Activated CD4-positive, alpha-beta T cell treated with anti-CD3 and anti-CD28 coated beads for 36 hours (primary cell): ENCODE measurements around the gene SEL1L2. TPM values are rescaled to one million over a fixed set of nuclear protein-coding genes. Genes with fewer than 3 reads are reported as not detected.
A peak's percentile ranks its signal among the peaks of the same experiment; 100 is the strongest.
"Not testable (repeated sequence)": the region's sequence is repeated elsewhere in the genome, so short reads cannot be mapped to it uniquely, and the experiment has no call there.

Source experiments
- ATAC-seq: fragments of 200-7000 bp; cut with Tn5 transposase; one replicate; pipeline ENCODE4 v1.10.0; 2021; ENCODE audit warnings: mild to moderate bottlenecking, moderate library complexity
- CTCF ChIA-PET: fragments of 350-600 bp; sonication (Branson Sonifier 250); formaldehyde crosslinking; loops from one replicate; lab custom pipeline; 2021; ENCODE audit warnings: antibody characterized with exemption; lab: Charles Lee
- POLR2A ChIA-PET: fragments of 350-600 bp; sonication (Branson Sonifier 250); formaldehyde crosslinking; loops from one replicate; lab custom pipeline; 2021; ENCODE audit warnings: antibody characterized with exemption, inconsistent platforms; lab: Charles Lee
- DNase-seq: peaks from one replicate; pipeline ENCODE4 v3.0.0-alpha.2; 2020
- H3K27ac Mint-ChIP-seq: one replicate; pipeline ENCODE4 v1.8.0; 2021; ENCODE audit warnings: mixed read lengths
- H3K27me3 Mint-ChIP-seq: one replicate; pipeline ENCODE4 v1.8.0; 2021; ENCODE audit warnings: mixed read lengths
- H3K36me3 Mint-ChIP-seq: one replicate; pipeline ENCODE4 v1.8.0; 2021; ENCODE audit warnings: low read depth, mixed read lengths
- H3K4me1 Mint-ChIP-seq: one replicate; pipeline ENCODE4 v1.8.0; 2021; ENCODE audit warnings: mixed read lengths
- H3K4me3 Mint-ChIP-seq: one replicate; pipeline ENCODE4 v1.8.0; 2021; ENCODE audit warnings: mild to moderate bottlenecking, moderate library complexity, mixed read lengths
- H3K9me3 Mint-ChIP-seq: one replicate; pipeline ENCODE4 v1.8.0; 2021; ENCODE audit warnings: low read depth, mixed read lengths
- intact Hi-C, 2 experiments: fragments of 100-400 bp; cut with DNase I in 1 of 2; cut with micrococcal nuclease in 1 of 2; formaldehyde crosslinking; loops; one replicate each; pipeline versions ENCODE4 v1.14.2 to v1.15.1; 2022 to 2024; cut with DNase I, micrococcal nuclease
- total RNA-seq, 2 experiments: library from RNA; stranded (reverse); gene quantifications; one replicate each; pipeline ENCODE4 v1.2.3, GENCODE V29; 2021

The SEL1L2 gene
- total RNA-seq, 2 experiments from 2014 or later: not detected

DNA sequence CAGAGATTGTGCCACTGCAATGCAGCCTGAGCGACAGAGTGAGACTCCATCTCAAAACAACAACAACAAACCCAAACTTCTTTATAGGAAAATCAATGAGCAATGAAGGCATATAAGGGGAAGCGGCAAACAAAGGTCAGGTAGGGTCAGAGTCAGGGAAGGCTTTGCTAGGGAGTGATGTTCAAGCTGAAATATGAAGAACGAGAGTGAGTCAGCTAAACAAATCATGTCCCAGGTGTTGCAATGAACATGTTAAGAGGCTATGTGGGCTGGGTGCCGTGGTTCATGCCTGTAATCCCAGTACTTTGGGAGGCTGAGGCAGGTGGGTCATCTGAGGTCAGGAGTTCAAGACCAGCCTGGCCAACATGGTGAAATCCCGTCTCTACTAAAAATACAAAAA is 1.5 kb upstream of the SEL1L2 start:
- peaks cover 11% of the 10 kb centered on the region for H3K27me3 Mint-ChIP-seq
- H3K4me1 Mint-ChIP-seq, POLR2A ChIA-PET, H3K36me3 Mint-ChIP-seq, intact Hi-C loops, H3K9me3 Mint-ChIP-seq, ATAC-seq, DNase-seq, H3K4me3 Mint-ChIP-seq, H3K27ac Mint-ChIP-seq: not testable (repeated sequence)
- CTCF ChIA-PET: interaction anchor here (1.2 kb wide), 1 partner anchor 19 kb away, joined by 3 read pairs; no protein-coding TSS in a partner anchor

- Mint-ChIP-seq H3K27ac (no peak overlapping the region), H3K36me3 (peaks cover 4% of the 10 kb centered on the region), H3K4me1 (peaks cover 3% of the 10 kb centered on the region), H3K4me3 (no peak overlapping the region), H3K9me3 (peaks cover 6% of the 10 kb centered on the region), H3K27me3 (peaks cover 5% of the 10 kb centered on the region)
- ChIA-PET CTCF (interaction anchor here (1.2 kb wide), 1 partner anchor 19 kb away, joined by 3 read pairs; no protein-coding TSS in a partner anchor), POLR2A (no interaction called here)
- intact Hi-C loops: no loop called here
- no peak for ATAC-seq
- DNase-seq: no peak
Measured at GRCh38 chr20:13991311-13991710, 897 bp upstream of the SEL1L2 start.

GRCh38 chr20:13984211-13984610 is 6.2 kb downstream of the SEL1L2 start:
- Mint-ChIP-seq H3K27ac (no peak overlapping the region), H3K27me3 (no peaks in the 10 kb centered on the region), H3K36me3 (no peaks in the 10 kb centered on the region), H3K4me1 (no peaks in the 10 kb centered on the region), H3K4me3 (no peak overlapping the region), H3K9me3 (peaks cover 2% of the 10 kb centered on the region)
- CTCF ChIA-PET: no interaction called here
- POLR2A ChIA-PET: interaction anchor here (0.6 kb wide), 1 partner anchor 95 kb away, joined by 3 read pairs; no protein-coding TSS in a partner anchor
- ATAC-seq (no peak), DNase-seq (no peak)
- intact Hi-C loops: no loop called here

DNA sequence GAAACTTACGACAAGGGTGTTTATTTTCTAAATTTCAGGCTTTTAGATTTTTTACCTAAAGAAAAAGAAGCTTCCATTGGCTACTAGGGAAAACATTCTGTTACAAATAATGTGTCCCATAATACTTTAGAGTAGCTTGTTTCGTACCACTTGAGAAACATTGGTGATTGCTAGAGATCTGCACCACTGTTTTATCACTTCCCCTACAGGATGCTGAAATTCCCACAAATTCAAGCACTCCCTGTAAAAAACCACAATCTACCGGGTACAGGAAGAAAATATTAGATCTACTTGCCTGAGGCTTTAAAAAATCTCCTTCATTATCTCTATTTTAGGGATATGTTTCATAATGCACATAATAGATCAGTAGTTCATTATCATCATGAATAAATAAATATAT is 29.9 kb downstream of the SEL1L2 start:
- ATAC-seq: no peak
- DNase-seq: no peak
- Mint-ChIP-seq H3K27ac (no peak overlapping the region), H3K4me1 (no peaks in the 10 kb centered on the region), H3K4me3 (no peak overlapping the region), H3K9me3 (peaks cover 1% of the 10 kb centered on the region), H3K27me3 (no peaks in the 10 kb centered on the region), H3K36me3 (no peaks in the 10 kb centered on the region)
- ChIA-PET CTCF (no interaction called here), POLR2A (no interaction called here)
- intact Hi-C loops: no loop called here

DNA sequence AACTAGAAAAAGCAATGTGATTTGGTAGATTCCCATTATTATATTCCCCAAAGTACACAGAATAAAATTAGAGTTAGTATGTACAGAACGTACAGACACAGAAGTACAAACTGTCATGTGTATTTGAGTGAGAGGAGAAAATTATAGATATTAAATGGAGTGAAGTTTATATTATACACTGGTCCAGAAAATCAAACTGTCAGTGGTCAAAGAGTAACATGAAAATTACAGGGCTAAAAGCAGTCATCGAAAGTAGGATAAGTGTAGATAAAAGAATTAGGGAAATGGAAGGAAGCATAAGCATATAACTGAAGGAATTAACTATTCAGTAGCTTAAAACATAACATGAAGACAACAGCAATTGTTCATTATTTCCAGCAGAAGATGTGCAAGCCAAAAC is 30.3 kb downstream of the SEL1L2 start:
- ATAC-seq (no peak), DNase-seq (no peak)
- intact Hi-C loops: no loop called here
- POLR2A ChIA-PET: no interaction called here
- Mint-ChIP-seq H3K27ac (no peak overlapping the region), H3K9me3 (peaks cover 1% of the 10 kb centered on the region), H3K36me3 (no peaks in the 10 kb centered on the region), H3K4me1 (no peaks in the 10 kb centered on the region), H3K27me3 (no peaks in the 10 kb centered on the region), H3K4me3 (no peak overlapping the region)
- CTCF ChIA-PET: no interaction called here

- intact Hi-C loops: no loop called here
- Mint-ChIP-seq H3K27me3 (peaks cover 1% of the 10 kb centered on the region), H3K27ac (no peak overlapping the region), H3K36me3 (no peaks in the 10 kb centered on the region), H3K4me1 (no peaks in the 10 kb centered on the region), H3K9me3 (peaks cover 9% of the 10 kb centered on the region), H3K4me3 (no peak overlapping the region)
- ChIA-PET CTCF (interaction anchor here (0.6 to 0.9 kb wide), 2 partner anchors 134 to 1033 kb away, joined by 3 read pairs; no protein-coding TSS in a partner anchor), POLR2A (no interaction called here)
- peak; percentile 5 for DNase-seq
- no peak for ATAC-seq
Measured at GRCh38 chr20:13953227-13953626, 37.2 kb downstream of the SEL1L2 start.

GRCh38 chr20:13947719-13948118 is 42.7 kb downstream of the SEL1L2 start:
- CTCF ChIA-PET: no interaction called here
- Mint-ChIP-seq H3K36me3 (no peaks in the 10 kb centered on the region), H3K27me3 (no peaks in the 10 kb centered on the region), H3K27ac (no peak overlapping the region), H3K9me3 (peaks cover 9% of the 10 kb centered on the region), H3K4me1 (no peaks in the 10 kb centered on the region), H3K4me3 (no peak overlapping the region)
- ATAC-seq (no peak), DNase-seq (no peak)
- intact Hi-C loops: loop anchor here in 1 of 2 experiments (10.0 kb wide), 1 partner anchor 123 kb away; no protein-coding TSS in a partner anchor
- POLR2A ChIA-PET: no interaction called here

DNA sequence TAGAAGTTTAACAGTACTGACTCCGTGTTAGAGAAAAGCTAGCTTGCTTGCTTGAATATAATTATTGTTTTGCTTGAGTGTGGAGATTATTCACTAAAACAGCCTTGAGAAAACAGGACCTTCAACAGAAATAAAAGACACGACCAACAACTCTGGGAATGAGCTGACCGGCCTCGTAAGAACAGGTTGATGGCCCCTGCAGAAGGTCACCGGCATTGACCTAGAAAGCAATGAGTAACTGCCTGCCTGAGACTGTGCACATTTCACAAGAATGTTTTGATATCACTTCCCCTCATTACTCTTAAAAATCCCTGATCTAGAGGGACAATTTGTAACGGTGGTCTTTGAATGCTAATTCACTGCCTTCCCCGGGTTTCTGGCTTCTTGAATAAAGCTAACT is 49.4 kb downstream of the SEL1L2 start:
- H3K9me3 Mint-ChIP-seq: no peaks in the 10 kb centered on the region
- ATAC-seq (no peak), DNase-seq (no peak)
- intact Hi-C loops: loop anchor here in 1 of 2 experiments (10.0 kb wide), 1 partner anchor 116 kb away; no protein-coding TSS in a partner anchor
- no peak overlapping the region for H3K27ac Mint-ChIP-seq
- H3K4me3 Mint-ChIP-seq: no peak overlapping the region
- H3K36me3 Mint-ChIP-seq: no peaks in the 10 kb centered on the region
- H3K27me3 Mint-ChIP-seq: peaks cover 5% of the 10 kb centered on the region
- no peaks in the 10 kb centered on the region for H3K4me1 Mint-ChIP-seq
- ChIA-PET CTCF (interaction anchor here (0.6 to 0.8 kb wide), 3 partner anchors 86 to 369 kb away, joined by 3 read pairs; no protein-coding TSS in a partner anchor), POLR2A (no interaction called here)

- Mint-ChIP-seq H3K4me1 (no peaks in the 10 kb centered on the region), H3K4me3 (no peak overlapping the region), H3K27me3 (peaks cover 5% of the 10 kb centered on the region), H3K9me3 (no peaks in the 10 kb centered on the region), H3K36me3 (no peaks in the 10 kb centered on the region), H3K27ac (no peak overlapping the region)
- intact Hi-C loops: no loop called here
- POLR2A ChIA-PET: no interaction called here
- no peak for DNase-seq
- CTCF ChIA-PET: no interaction called here
- no peak for ATAC-seq
Measured at GRCh38 chr20:13936781-13937576, 53.4 kb downstream of the SEL1L2 start.

GRCh38 chr20:13934992-13935894 is 55.2 kb downstream of the SEL1L2 start:
- Mint-ChIP-seq H3K27me3 (peaks cover 4% of the 10 kb centered on the region), H3K4me1 (no peaks in the 10 kb centered on the region), H3K4me3 (no peak overlapping the region), H3K27ac (no peak overlapping the region), H3K36me3 (no peaks in the 10 kb centered on the region), H3K9me3 (no peaks in the 10 kb centered on the region)
- no peak for DNase-seq
- ChIA-PET POLR2A (no interaction called here), CTCF (no interaction called here)
- no peak for ATAC-seq
- intact Hi-C loops: no loop called here

GRCh38 chr20:13930281-13930680 is 60.1 kb downstream of the SEL1L2 start:
- intact Hi-C loops: no loop called here
- Mint-ChIP-seq H3K27me3 (no peaks in the 10 kb centered on the region), H3K36me3 (no peaks in the 10 kb centered on the region), H3K4me1 (no peaks in the 10 kb centered on the region), H3K4me3 (no peak overlapping the region), H3K27ac (no peak overlapping the region), H3K9me3 (no peaks in the 10 kb centered on the region)
- ChIA-PET POLR2A (interaction anchor here (0.6 kb wide), 1 partner anchor 361 kb away, joined by 3 read pairs; no protein-coding TSS in a partner anchor), CTCF (no interaction called here)
- ATAC-seq (no peak), DNase-seq (no peak)
